WTC11 (cell line): ENCODE results near the gene UBAP2L. TPM values are rescaled to one million over a fixed set of nuclear protein-coding genes. Genes with fewer than 3 reads are reported as not detected.

Experiments used
- ATAC-seq: fragments of 200-7000 bp; cut with Tn5 transposase; 2 replicates; pipeline ENCODE4 v1.10.0; 2021; ENCODE audit warnings: mild to moderate bottlenecking, moderate library complexity
- CTCF ChIA-PET: fragments of 300-600 bp; sonication (Branson Sonifier 250); formaldehyde crosslinking; loops from one replicate; lab custom pipeline; 2021; ENCODE audit warnings: antibody characterized with exemption; lab: Charles Lee
- POLR2A ChIA-PET: fragments of 350-600 bp; sonication (Branson Sonifier 250); formaldehyde crosslinking; loops from one replicate; lab custom pipeline; 2021; ENCODE audit warnings: antibody characterized with exemption; lab: Charles Lee
- DNase-seq: peaks from one replicate; pipeline ENCODE4 v3.0.0; 2021; ENCODE audit warnings: low spot score
- H3K27ac Mint-ChIP-seq: 2 replicates; pipeline ENCODE4 v1.8.0; 2021; ENCODE audit warnings: mixed read lengths
- H3K27me3 Mint-ChIP-seq: 2 replicates; pipeline ENCODE4 v1.8.0; 2021; ENCODE audit warnings: low read depth, mild to moderate bottlenecking, moderate library complexity, mixed read lengths
- H3K36me3 Mint-ChIP-seq: 2 replicates; pipeline ENCODE4 v1.8.0; 2021; ENCODE audit warnings: mixed read lengths
- H3K4me1 Mint-ChIP-seq: 2 replicates; pipeline ENCODE4 v1.8.0; 2022; ENCODE audit warnings: mixed read lengths
- H3K4me3 Mint-ChIP-seq: 2 replicates; pipeline ENCODE4 v1.8.0; 2021; ENCODE audit warnings: mild to moderate bottlenecking, moderate library complexity, mixed read lengths
- H3K9me3 Mint-ChIP-seq: 2 replicates; pipeline ENCODE4 v1.8.0; 2021; ENCODE audit warnings: mixed read lengths
- ATF2 ChIP-seq: sonication (generic); formaldehyde crosslinking; IDR thresholded peaks from 2 replicates; pipeline ENCODE4 v1.8.1; 2022; ENCODE audit warnings: low read depth, missing genetic modification reagents, borderline replicate concordance
- CDX4 ChIP-seq: fragments of 250-450 bp; sonication (Bioruptor Pico); IDR thresholded peaks from 2 replicates; pipeline ENCODE4 v1.9.0; 2021; ENCODE audit warnings: moderate library complexity, mild to moderate bottlenecking, inconsistent platforms, borderline replicate concordance
- ELF4 ChIP-seq: sonication (generic); formaldehyde crosslinking; IDR thresholded peaks from 2 replicates; pipeline ENCODE4 v1.8.1; 2022; ENCODE audit warnings: low read depth, mild to moderate bottlenecking, moderate library complexity, missing genetic modification reagents
- GRHL2 ChIP-seq: fragments of 250-450 bp; sonication (Bioruptor Pico); IDR thresholded peaks from 2 replicates; pipeline ENCODE4 v1.8.0; 2022; ENCODE audit warnings: mild to moderate bottlenecking, moderate library complexity; ENCODE audit not compliant: insufficient replicate concordance, severe bottlenecking
- HMGA2 ChIP-seq: fragments of 250-450 bp; sonication (Bioruptor Pico); IDR thresholded peaks from 2 replicates; pipeline ENCODE4 v1.4.0; 2021; ENCODE audit warnings: mild to moderate bottlenecking, moderate library complexity
- JUN ChIP-seq: sonication (generic); formaldehyde crosslinking; IDR thresholded peaks from 2 replicates; pipeline ENCODE4 v1.8.0; 2023; ENCODE audit warnings: mild to moderate bottlenecking, missing genetic modification reagents
- MAX ChIP-seq: sonication (generic); formaldehyde crosslinking; IDR thresholded peaks from 2 replicates; pipeline ENCODE4 v1.8.0; 2022; ENCODE audit warnings: mild to moderate bottlenecking, missing genetic modification reagents
- NFATC4 ChIP-seq: fragments of 250-450 bp; sonication (Bioruptor Pico); IDR thresholded peaks from 2 replicates; pipeline ENCODE4 v1.9.0; 2021; ENCODE audit warnings: mild to moderate bottlenecking
- NR3C1 ChIP-seq: sonication (generic); formaldehyde crosslinking; conservative IDR thresholded peaks from 2 replicates; pipeline ENCODE4 v1.8.1; 2023; ENCODE audit warnings: low read depth, mild to moderate bottlenecking, missing genetic modification reagents
- PRRX2 ChIP-seq: fragments of 250-450 bp; sonication (Bioruptor Pico); IDR thresholded peaks from 2 replicates; pipeline ENCODE4 v1.8.0; 2021; ENCODE audit warnings: mild to moderate bottlenecking
- RORB ChIP-seq: fragments of 250-450 bp; sonication (Bioruptor Pico); IDR thresholded peaks from 2 replicates; pipeline ENCODE4 v1.9.0; 2021; ENCODE audit warnings: mild to moderate bottlenecking
- SMAD4 ChIP-seq: sonication (generic); formaldehyde crosslinking; IDR thresholded peaks from 2 replicates; pipeline ENCODE4 v1.8.0; 2022; ENCODE audit warnings: mild to moderate bottlenecking, missing genetic modification reagents
- SOX15 ChIP-seq: fragments of 250-450 bp; sonication (Bioruptor Pico); IDR thresholded peaks from 2 replicates; pipeline ENCODE4 v1.9.0; 2021; ENCODE audit warnings: mild to moderate bottlenecking
- SP1 ChIP-seq: sonication (generic); formaldehyde crosslinking; conservative IDR thresholded peaks from 2 replicates; pipeline ENCODE4 v1.8.1; 2022; ENCODE audit warnings: missing genetic modification reagents
- ZBTB21 ChIP-seq: sonication (generic); formaldehyde crosslinking; IDR thresholded peaks from 2 replicates; pipeline ENCODE4 v1.8.1; 2023; ENCODE audit warnings: mild to moderate bottlenecking, missing genetic modification reagents, borderline replicate concordance
- ZBTB43 ChIP-seq: sonication (generic); formaldehyde crosslinking; IDR thresholded peaks from 2 replicates; pipeline ENCODE4 v1.8.1; 2023; ENCODE audit warnings: mild to moderate bottlenecking, missing genetic modification reagents
- ZNF121 ChIP-seq: sonication (generic); formaldehyde crosslinking; IDR thresholded peaks from 2 replicates; pipeline ENCODE4 v1.8.0; 2023; ENCODE audit warnings: missing genetic modification reagents
- ZNF138 ChIP-seq: sonication (generic); formaldehyde crosslinking; conservative IDR thresholded peaks from 2 replicates; pipeline ENCODE4 v1.8.1; 2022; ENCODE audit warnings: mild to moderate bottlenecking, moderate library complexity, missing genetic modification reagents
- ZNF219 ChIP-seq: sonication (generic); formaldehyde crosslinking; IDR thresholded peaks from 2 replicates; pipeline ENCODE4 v1.8.0; 2023; ENCODE audit warnings: missing genetic modification reagents, mild to moderate bottlenecking, borderline replicate concordance
- total RNA-seq: library from RNA; stranded (reverse); gene quantifications from 3 replicates; pipeline ENCODE4 v1.2.3, GENCODE V29; 2021
- TF ChIP-seq, protein P1 (sequence below): sonication (generic); formaldehyde crosslinking; IDR thresholded peaks from 2 replicates; pipeline ENCODE4 v1.8.0; 2022; ENCODE audit warnings: missing genetic modification reagents
- TF ChIP-seq, protein P2 (sequence below): sonication (generic); formaldehyde crosslinking; IDR thresholded peaks from 2 replicates; pipeline ENCODE4 v1.8.1; 2022; ENCODE audit warnings: mild to moderate bottlenecking, moderate library complexity, missing genetic modification reagents
- TF ChIP-seq, protein P3 (sequence below): sonication (generic); formaldehyde crosslinking; IDR thresholded peaks from 2 replicates; pipeline ENCODE4 v1.8.0; 2022; ENCODE audit warnings: mild to moderate bottlenecking, missing genetic modification reagents

UBAP2L gene
- total RNA-seq, 1 experiment from 2014 or later: 205 TPM

- TF ChIP-seq, protein P1, sequence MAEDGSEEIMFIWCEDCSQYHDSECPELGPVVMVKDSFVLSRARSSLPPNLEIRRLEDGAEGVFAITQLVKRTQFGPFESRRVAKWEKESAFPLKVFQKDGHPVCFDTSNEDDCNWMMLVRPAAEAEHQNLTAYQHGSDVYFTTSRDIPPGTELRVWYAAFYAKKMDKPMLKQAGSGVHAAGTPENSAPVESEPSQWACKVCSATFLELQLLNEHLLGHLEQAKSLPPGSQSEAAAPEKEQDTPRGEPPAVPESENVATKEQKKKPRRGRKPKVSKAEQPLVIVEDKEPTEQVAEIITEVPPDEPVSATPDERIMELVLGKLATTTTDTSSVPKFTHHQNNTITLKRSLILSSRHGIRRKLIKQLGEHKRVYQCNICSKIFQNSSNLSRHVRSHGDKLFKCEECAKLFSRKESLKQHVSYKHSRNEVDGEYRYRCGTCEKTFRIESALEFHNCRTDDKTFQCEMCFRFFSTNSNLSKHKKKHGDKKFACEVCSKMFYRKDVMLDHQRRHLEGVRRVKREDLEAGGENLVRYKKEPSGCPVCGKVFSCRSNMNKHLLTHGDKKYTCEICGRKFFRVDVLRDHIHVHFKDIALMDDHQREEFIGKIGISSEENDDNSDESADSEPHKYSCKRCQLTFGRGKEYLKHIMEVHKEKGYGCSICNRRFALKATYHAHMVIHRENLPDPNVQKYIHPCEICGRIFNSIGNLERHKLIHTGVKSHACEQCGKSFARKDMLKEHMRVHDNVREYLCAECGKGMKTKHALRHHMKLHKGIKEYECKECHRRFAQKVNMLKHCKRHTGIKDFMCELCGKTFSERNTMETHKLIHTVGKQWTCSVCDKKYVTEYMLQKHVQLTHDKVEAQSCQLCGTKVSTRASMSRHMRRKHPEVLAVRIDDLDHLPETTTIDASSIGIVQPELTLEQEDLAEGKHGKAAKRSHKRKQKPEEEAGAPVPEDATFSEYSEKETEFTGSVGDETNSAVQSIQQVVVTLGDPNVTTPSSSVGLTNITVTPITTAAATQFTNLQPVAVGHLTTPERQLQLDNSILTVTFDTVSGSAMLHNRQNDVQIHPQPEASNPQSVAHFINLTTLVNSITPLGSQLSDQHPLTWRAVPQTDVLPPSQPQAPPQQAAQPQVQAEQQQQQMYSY (CRISPR knock-in tag): no peak
- TF ChIP-seq ZNF138 (CRISPR knock-in tag) (no peak), JUN (CRISPR knock-in tag) (no peak), SMAD4 (CRISPR knock-in tag) (no peak), GRHL2 (CRISPR knock-in tag) (no peak), ZNF219 (CRISPR knock-in tag) (no peak)
Measured at GRCh38 chr1:154206196-154206595, 14.6 kb upstream of the UBAP2L start, which contains the start of gene CFAP141 (continued).

DNA sequence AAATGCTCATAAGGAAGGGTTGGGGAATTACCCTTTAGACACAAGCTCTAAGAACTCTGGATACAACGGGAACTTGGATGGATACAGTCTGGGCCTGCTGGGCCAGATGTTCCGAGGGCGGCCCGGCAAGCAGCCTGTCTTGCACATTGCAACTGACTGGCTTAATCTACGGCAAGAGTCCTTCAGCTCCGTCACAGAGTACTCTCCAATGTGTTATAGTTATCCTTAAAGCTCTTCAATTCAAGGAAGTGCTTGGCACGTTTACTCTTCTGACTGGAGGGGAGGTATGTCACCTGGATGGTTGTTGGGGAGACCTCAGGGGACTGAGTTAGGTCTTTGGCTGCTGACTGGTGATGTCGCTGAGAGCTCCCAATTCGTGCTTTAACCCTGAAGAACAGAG, 13.5 kb upstream of the UBAP2L start:
- H3K27ac Mint-ChIP-seq: no peak overlapping the region
- ChIA-PET POLR2A (no interaction called here), CTCF (interaction anchor here (1.2 to 1.3 kb wide), 2 partner anchors 8 to 128 kb away, joined by 4 to 5 read pairs; no protein-coding TSS in a partner anchor)
- no peak overlapping the region for H3K4me3 Mint-ChIP-seq
- no peaks in the 10 kb centered on the region for H3K27me3 Mint-ChIP-seq
- H3K36me3 Mint-ChIP-seq: peaks cover 47% of the 10 kb centered on the region
- H3K9me3 Mint-ChIP-seq: no peaks in the 10 kb centered on the region
- TF ChIP-seq NFATC4 (CRISPR knock-in tag): no peak
- no peak for TF ChIP-seq CDX4 (CRISPR knock-in tag)
- TF ChIP-seq ZNF138 (CRISPR knock-in tag): no peak
- no peak for TF ChIP-seq PRRX2 (CRISPR knock-in tag)
- no peak for TF ChIP-seq SP1 (CRISPR knock-in tag)
- no peak for TF ChIP-seq ZBTB21 (CRISPR knock-in tag)
- TF ChIP-seq, protein P2, sequence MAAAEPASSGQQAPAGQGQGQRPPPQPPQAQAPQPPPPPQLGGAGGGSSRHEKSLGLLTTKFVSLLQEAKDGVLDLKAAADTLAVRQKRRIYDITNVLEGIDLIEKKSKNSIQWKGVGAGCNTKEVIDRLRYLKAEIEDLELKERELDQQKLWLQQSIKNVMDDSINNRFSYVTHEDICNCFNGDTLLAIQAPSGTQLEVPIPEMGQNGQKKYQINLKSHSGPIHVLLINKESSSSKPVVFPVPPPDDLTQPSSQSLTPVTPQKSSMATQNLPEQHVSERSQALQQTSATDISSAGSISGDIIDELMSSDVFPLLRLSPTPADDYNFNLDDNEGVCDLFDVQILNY (CRISPR knock-in tag): no peak
- no peak for TF ChIP-seq ZNF121 (CRISPR knock-in tag)
- no peak for TF ChIP-seq ELF4
- no peak for TF ChIP-seq ZBTB43
- TF ChIP-seq, protein P3, sequence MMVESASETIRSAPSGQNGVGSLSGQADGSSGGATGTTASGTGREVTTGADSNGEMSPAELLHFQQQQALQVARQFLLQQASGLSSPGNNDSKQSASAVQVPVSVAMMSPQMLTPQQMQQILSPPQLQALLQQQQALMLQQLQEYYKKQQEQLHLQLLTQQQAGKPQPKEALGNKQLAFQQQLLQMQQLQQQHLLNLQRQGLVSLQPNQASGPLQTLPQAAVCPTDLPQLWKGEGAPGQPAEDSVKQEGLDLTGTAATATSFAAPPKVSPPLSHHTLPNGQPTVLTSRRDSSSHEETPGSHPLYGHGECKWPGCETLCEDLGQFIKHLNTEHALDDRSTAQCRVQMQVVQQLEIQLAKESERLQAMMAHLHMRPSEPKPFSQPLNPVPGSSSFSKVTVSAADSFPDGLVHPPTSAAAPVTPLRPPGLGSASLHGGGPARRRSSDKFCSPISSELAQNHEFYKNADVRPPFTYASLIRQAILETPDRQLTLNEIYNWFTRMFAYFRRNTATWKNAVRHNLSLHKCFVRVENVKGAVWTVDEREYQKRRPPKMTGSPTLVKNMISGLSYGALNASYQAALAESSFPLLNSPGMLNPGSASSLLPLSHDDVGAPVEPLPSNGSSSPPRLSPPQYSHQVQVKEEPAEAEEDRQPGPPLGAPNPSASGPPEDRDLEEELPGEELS (CRISPR knock-in tag): no peak
- no peak for TF ChIP-seq HMGA2 (CRISPR knock-in tag)
- TF ChIP-seq MAX (CRISPR knock-in tag): no peak
- no peak for TF ChIP-seq RORB (CRISPR knock-in tag)
- no peak for TF ChIP-seq SOX15 (CRISPR knock-in tag)
- no peak for TF ChIP-seq NR3C1 (CRISPR knock-in tag)
- no peak for TF ChIP-seq ATF2 (CRISPR knock-in tag)
- ATAC-seq (no peak), DNase-seq (no peak)
- no peaks in the 10 kb centered on the region for H3K4me1 Mint-ChIP-seq
